ENCODE measurements around the gene TUBB. TPM values are rescaled to one million over a fixed set of nuclear protein-coding genes. Genes with fewer than 3 reads are reported as not detected.

TUBB gene
- total and polyA plus RNA-seq, 2 experiments from 2014 or later, result 433 to 460 TPM

DNA sequence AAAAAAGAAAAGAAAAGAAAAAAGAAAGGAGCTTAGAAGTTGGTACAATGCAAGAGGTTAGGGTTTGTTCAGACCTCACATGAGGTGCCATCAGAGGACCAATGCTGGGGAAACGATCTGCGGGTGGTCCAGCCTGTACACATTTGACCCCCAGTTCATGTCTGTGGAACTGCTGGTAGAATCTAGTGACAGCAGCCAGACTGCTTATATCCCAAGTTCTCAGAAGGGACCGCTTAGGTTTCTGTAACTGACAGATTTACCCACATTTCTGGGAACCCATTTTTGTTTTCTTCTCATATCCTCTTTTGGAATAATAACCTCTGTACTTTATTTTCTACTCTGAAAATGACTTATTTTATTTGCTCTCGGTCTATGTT, 38.4 kb upstream of the TUBB start:
- Histone ChIP-seq H3K79me2 (peaks cover 58% of the 10 kb centered on the region), H3K4me2 (peak overlapping the region; percentile 93), H3K36me3 (replicated peaks; ENCODE audit: insufficient read depth, low read depth) (no peaks in the 10 kb centered on the region), H4K20me1 (ENCODE audit: insufficient read depth, poor library complexity, severe bottlenecking) (peaks cover 4% of the 10 kb centered on the region), H3K9me2 (replicated peaks; ENCODE audit: insufficient read depth) (no peaks in the 10 kb centered on the region), H3K4me3 (no peak overlapping the region), H3K4me1 (ENCODE audit: insufficient read depth) (peaks cover 37% of the 10 kb centered on the region), H3K27ac (peak overlapping the region; percentile 89), H3K9me3 (ENCODE audit: low read depth) (no peaks in the 10 kb centered on the region), H3K27me3 (no peaks in the 10 kb centered on the region), H2AFZ (no peak overlapping the region)
- DNase-seq (ENCODE audit: low spot score), result no peak
- 83% methylated on average over 4 of the region's 4 CpGs for WGBS (ENCODE audit: low lambda C conversion rate, missing lambda C conversion rate)
- TF ChIP-seq EZH2 (IDR thresholded peaks at IDR 0.05; ENCODE audit: borderline replicate concordance) (no peak), EZH2phosphoT487 (IDR thresholded peaks at IDR 0.05; ENCODE audit: low read depth, severe bottlenecking, unreplicated experiment) (no peak)
- TF ChIP-seq, protein P1, sequence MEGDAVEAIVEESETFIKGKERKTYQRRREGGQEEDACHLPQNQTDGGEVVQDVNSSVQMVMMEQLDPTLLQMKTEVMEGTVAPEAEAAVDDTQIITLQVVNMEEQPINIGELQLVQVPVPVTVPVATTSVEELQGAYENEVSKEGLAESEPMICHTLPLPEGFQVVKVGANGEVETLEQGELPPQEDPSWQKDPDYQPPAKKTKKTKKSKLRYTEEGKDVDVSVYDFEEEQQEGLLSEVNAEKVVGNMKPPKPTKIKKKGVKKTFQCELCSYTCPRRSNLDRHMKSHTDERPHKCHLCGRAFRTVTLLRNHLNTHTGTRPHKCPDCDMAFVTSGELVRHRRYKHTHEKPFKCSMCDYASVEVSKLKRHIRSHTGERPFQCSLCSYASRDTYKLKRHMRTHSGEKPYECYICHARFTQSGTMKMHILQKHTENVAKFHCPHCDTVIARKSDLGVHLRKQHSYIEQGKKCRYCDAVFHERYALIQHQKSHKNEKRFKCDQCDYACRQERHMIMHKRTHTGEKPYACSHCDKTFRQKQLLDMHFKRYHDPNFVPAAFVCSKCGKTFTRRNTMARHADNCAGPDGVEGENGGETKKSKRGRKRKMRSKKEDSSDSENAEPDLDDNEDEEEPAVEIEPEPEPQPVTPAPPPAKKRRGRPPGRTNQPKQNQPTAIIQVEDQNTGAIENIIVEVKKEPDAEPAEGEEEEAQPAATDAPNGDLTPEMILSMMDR (IDR thresholded peaks at IDR 0.05; ENCODE audit: poor library complexity), result no peak

DNA sequence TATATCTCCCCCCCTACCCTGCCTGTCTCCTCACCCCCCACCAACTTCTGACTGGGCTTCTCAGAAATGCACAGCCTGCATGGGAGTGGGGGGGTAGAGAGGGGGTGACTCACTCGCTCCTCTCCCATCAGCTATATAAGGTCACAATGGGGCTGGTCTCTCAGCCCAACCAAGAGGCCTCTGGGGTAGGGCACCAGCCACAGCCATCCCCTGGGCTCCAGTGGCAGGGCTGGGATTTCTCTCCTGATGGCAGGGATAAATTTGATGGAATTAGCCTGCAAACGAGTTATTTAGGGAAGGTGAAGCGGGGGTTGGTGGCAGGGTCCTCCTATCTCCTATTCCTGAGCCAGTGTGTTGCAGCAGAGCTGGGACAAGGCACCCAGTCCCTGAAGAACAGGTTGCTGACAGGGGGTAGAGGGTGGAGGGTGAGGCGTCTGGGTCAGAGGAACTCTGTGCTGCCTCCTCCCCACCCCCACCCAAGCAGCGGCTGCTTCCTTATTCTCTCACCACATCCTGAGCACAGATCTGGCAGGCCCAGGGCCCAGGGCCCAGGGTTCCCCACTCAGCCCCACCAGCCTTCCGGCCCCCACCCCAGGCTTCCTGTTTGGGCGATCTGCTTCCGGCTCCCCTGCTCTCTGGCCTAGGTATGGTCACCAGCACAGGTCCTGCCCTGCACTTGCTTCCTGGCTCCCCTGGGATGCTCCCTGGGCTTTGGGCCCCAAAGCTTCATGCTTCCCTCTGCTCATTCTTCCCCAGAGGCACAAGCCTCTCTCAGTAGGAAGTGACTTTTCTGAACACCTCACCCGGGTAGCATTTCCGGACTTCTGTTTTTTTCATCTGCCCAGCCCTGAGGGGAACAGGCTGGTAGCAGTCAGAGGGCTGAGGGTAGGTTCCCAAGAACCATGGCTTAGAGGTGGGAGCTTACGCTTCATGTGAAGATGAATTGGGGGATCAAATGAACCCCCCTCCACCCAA, 37.7 kb upstream of the TUBB start:
- peaks cover 58% of the 10 kb centered on the region for H3K79me2 ChIP-seq
- H3K36me3 ChIP-seq (replicated peaks; ENCODE audit: insufficient read depth, low read depth), result no peaks in the 10 kb centered on the region
- no peak overlapping the region for H3K4me3 ChIP-seq
- H4K20me1 ChIP-seq (ENCODE audit: insufficient read depth, poor library complexity, severe bottlenecking), result peaks cover 4% of the 10 kb centered on the region
- H3K4me2 ChIP-seq, result peak overlapping the region; percentile 93
- no peaks in the 10 kb centered on the region for H3K9me3 ChIP-seq (ENCODE audit: low read depth)
- peak overlapping the region; percentile 89 for H3K27ac ChIP-seq
- DNase-seq (ENCODE audit: low spot score), result peak; percentile 76
- no peaks in the 10 kb centered on the region for H3K9me2 ChIP-seq (replicated peaks; ENCODE audit: insufficient read depth)
- 42% methylated on average over 11 of the region's 11 CpGs for WGBS (ENCODE audit: low lambda C conversion rate, missing lambda C conversion rate)
- H3K27me3 ChIP-seq, result no peaks in the 10 kb centered on the region
- no peak overlapping the region for H2AFZ ChIP-seq
- peaks cover 38% of the 10 kb centered on the region for H3K4me1 ChIP-seq (ENCODE audit: insufficient read depth)
- TF ChIP-seq, protein P1 (IDR thresholded peaks at IDR 0.05; ENCODE audit: poor library complexity), result no peak
- TF ChIP-seq EZH2phosphoT487 (IDR thresholded peaks at IDR 0.05; ENCODE audit: low read depth, severe bottlenecking, unreplicated experiment) (no peak), EZH2 (IDR thresholded peaks at IDR 0.05; ENCODE audit: borderline replicate concordance) (no peak)

DNA sequence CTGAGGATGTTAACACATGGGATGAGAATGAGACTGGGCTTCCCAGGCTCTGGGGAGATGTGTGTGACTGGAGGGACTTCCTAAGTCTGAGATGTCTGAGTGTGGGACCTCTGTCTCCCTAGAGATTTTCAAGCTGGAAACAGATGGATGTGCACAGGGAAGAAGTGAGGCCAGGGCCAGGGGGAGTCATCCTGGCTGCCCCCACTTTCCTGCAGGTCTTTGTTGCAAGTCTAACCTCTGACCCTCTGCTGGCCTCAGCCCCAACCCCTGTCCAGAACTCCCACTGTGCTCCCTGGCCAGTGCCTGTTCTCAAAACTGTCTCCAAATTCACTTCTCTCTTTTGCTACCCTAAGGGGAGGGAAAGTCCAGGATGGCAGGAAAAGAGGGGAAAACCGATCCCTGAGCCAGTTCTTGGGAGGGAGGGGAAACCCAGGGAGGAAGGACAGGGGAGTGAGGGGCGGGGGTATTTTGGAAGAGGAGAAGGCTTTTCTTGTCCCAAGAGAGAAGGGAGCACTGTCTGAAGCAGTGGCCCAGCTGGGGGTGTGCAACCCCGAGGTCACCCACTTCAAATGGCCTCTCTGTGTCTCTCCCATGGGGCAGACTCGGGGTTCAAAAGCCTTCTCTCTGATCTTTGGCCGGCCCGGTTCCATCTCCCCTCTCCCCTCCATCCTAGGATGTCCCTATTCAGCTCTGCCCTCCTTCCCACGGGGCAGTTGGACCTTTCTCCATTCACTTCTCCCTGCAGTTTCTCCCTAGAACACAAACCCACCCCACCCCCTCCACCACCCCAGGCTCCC, 36.8 kb upstream of the TUBB start:
- WGBS (ENCODE audit: low lambda C conversion rate, missing lambda C conversion rate), result 70% methylated on average over 5 of the region's 7 CpGs
- Histone ChIP-seq H3K27me3 (no peaks in the 10 kb centered on the region), H3K9me2 (replicated peaks; ENCODE audit: insufficient read depth) (no peaks in the 10 kb centered on the region), H3K4me3 (no peak overlapping the region), H2AFZ (no peak overlapping the region), H3K79me2 (peaks cover 66% of the 10 kb centered on the region), H3K4me1 (ENCODE audit: insufficient read depth) (peaks cover 46% of the 10 kb centered on the region), H3K36me3 (replicated peaks; ENCODE audit: insufficient read depth, low read depth) (no peaks in the 10 kb centered on the region), H3K27ac (peak overlapping the region; percentile 89), H3K9me3 (ENCODE audit: low read depth) (no peaks in the 10 kb centered on the region), H4K20me1 (ENCODE audit: insufficient read depth, poor library complexity, severe bottlenecking) (peaks cover 4% of the 10 kb centered on the region), H3K4me2 (peak overlapping the region; percentile 93)
- TF ChIP-seq EZH2 (IDR thresholded peaks at IDR 0.05; ENCODE audit: borderline replicate concordance) (no peak), EZH2phosphoT487 (IDR thresholded peaks at IDR 0.05; ENCODE audit: low read depth, severe bottlenecking, unreplicated experiment) (no peak)
- TF ChIP-seq, protein P1 (IDR thresholded peaks at IDR 0.05; ENCODE audit: poor library complexity), result no peak
- DNase-seq (ENCODE audit: low spot score), result no peak
